ENCODE results near the gene CACNA1D.

- TF ChIP-seq CTCF (IDR thresholded peaks at IDR 0.05) (no peak), POLR2A (IDR thresholded peaks at IDR 0.05) (no peak)
Observed at GRCh38 chr3:53519065-53519709, 24.8 kb downstream of the CACNA1D start.

All from body of pancreas (tissue), 4 donors.